ENCODE data around the gene PRLH.

The PRLH gene

DNA sequence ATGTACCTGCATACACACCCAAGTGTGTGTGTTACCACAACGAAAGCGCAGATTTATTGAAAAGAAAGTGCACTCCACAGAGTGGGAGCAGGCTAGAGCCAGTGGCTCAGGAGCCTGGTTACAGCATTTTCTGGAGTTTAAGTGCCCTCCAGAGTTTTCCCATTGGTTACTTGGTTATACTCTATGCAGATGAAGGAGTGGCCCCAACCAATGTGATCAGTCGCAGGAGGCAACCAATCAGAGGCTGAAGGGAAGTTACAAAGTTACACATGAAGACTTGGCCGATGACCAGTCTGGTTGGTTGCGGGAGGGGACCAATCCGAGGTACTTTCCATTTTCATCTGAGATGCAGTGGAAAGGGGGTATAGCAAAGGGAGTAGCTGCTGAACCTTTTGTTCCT lies 13.5 kb upstream of the PRLH start (continued):
- TF ChIP-seq, protein P1, sequence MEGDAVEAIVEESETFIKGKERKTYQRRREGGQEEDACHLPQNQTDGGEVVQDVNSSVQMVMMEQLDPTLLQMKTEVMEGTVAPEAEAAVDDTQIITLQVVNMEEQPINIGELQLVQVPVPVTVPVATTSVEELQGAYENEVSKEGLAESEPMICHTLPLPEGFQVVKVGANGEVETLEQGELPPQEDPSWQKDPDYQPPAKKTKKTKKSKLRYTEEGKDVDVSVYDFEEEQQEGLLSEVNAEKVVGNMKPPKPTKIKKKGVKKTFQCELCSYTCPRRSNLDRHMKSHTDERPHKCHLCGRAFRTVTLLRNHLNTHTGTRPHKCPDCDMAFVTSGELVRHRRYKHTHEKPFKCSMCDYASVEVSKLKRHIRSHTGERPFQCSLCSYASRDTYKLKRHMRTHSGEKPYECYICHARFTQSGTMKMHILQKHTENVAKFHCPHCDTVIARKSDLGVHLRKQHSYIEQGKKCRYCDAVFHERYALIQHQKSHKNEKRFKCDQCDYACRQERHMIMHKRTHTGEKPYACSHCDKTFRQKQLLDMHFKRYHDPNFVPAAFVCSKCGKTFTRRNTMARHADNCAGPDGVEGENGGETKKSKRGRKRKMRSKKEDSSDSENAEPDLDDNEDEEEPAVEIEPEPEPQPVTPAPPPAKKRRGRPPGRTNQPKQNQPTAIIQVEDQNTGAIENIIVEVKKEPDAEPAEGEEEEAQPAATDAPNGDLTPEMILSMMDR (tag by site-specific recombination; IDR thresholded peaks at IDR 0.05) = no peak
- TF ChIP-seq ZNF416 (tag by site-specific recombination; IDR thresholded peaks at IDR 0.05) = no peak
- no peak for TF ChIP-seq SCRT1 (tag by site-specific recombination; IDR thresholded peaks at IDR 0.05; ENCODE audit: borderline replicate concordance)
- no peak for TF ChIP-seq HOXA7 (CRISPR knock-in tag; IDR thresholded peaks at IDR 0.05; ENCODE audit: borderline replicate concordance)

DNA sequence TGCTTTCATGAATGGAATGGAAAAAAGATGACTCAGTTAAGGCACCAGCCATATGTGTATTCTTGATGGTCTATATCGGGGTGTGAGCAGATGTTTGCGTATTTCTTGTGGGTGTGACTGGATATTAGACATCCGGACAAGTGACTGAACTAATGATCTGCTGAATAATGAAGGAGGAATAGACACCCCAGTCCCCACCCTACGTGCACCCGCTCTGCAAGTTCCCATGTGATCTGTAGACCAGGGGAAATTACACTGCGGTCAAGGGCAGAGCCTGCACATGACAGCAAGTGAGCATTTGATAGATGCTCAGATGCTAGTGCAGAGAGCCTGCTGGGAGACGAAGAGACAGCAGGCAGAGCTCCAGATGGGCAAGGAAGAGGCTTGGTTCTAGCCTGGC lies 12.4 kb upstream of the PRLH start:
- POLR2A ChIA-PET = no interaction called here
- TF ChIP-seq ZNF549 (tag by site-specific recombination; IDR thresholded peaks at IDR 0.05) (no peak), ZSCAN16 (tag by site-specific recombination; IDR thresholded peaks at IDR 0.05) (no peak), ZNF621 (tag by site-specific recombination; IDR thresholded peaks at IDR 0.05) (no peak), MZF1 (tag by site-specific recombination; IDR thresholded peaks at IDR 0.05; ENCODE audit: borderline replicate concordance) (no peak), ZFP41 (tag by site-specific recombination; IDR thresholded peaks at IDR 0.05; ENCODE audit: borderline replicate concordance) (no peak)
- Histone ChIP-seq H3K4me1 (ENCODE audit: control insufficient read depth, insufficient read depth, low read length) (no peaks in the 10 kb centered on the region), H3K27ac (ENCODE audit: extremely low read depth, low read depth, low read length) (no peak overlapping the region), H3K4me3 (ENCODE audit: low read depth, low read length) (no peak overlapping the region), H3K9me3 (ENCODE audit: control insufficient read depth, insufficient read depth, low read depth, low read length) (no peaks in the 10 kb centered on the region), H3K36me3 (ENCODE audit: control insufficient read depth in 2 of 2, insufficient read depth in 1 of 2, low read length in 2 of 2) (no peaks in the 10 kb centered on the region)
- CTCF ChIA-PET = interaction anchor here (0.9 kb wide), 1 partner anchor 41 kb away, joined by 3 read pairs; no protein-coding TSS in a partner anchor

DNA sequence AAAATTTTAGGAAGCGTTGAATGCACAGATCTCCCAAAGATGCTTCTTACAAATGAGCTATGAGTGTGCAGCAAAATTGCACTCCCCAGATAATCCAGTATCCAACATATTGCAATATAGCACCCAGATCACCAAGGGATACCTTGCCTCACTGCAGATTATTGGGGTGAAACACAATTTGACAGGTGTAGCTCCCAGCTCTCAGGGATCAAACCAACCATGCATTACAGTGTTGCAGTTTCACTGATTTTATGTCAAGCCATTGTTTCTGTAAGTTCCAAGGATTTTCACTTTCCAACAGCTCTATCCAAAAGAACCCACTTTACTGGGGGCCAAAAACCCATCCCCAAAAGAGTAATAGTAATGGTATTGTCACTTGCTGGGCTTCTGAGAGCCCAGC lies 10.8 kb upstream of the PRLH start:
- no peaks in the 10 kb centered on the region for H3K9me3 ChIP-seq (ENCODE audit: control insufficient read depth, insufficient read depth, low read depth, low read length)
- no peak overlapping the region for H3K4me3 ChIP-seq (ENCODE audit: low read depth, low read length)
- H3K36me3 ChIP-seq (ENCODE audit: control insufficient read depth in 2 of 2, insufficient read depth in 1 of 2, low read length in 2 of 2) = no peaks in the 10 kb centered on the region
- H3K4me1 ChIP-seq (ENCODE audit: control insufficient read depth, insufficient read depth, low read length) = no peaks in the 10 kb centered on the region
- TF ChIP-seq ZFP41 (tag by site-specific recombination; IDR thresholded peaks at IDR 0.05; ENCODE audit: borderline replicate concordance) = no peak
- TF ChIP-seq SETDB1 (IDR thresholded peaks at IDR 0.05; ENCODE audit: insufficient read length, low read length) = peak; percentile 52
- ChIA-PET CTCF (interaction anchor here (1.7 to 3.8 kb wide), 2 partner anchors 16 to 43 kb away, joined by 9 to 30 read pairs; no protein-coding TSS in a partner anchor), POLR2A (no interaction called here)
- H3K27ac ChIP-seq (ENCODE audit: extremely low read depth, low read depth, low read length) = no peak overlapping the region

DNA sequence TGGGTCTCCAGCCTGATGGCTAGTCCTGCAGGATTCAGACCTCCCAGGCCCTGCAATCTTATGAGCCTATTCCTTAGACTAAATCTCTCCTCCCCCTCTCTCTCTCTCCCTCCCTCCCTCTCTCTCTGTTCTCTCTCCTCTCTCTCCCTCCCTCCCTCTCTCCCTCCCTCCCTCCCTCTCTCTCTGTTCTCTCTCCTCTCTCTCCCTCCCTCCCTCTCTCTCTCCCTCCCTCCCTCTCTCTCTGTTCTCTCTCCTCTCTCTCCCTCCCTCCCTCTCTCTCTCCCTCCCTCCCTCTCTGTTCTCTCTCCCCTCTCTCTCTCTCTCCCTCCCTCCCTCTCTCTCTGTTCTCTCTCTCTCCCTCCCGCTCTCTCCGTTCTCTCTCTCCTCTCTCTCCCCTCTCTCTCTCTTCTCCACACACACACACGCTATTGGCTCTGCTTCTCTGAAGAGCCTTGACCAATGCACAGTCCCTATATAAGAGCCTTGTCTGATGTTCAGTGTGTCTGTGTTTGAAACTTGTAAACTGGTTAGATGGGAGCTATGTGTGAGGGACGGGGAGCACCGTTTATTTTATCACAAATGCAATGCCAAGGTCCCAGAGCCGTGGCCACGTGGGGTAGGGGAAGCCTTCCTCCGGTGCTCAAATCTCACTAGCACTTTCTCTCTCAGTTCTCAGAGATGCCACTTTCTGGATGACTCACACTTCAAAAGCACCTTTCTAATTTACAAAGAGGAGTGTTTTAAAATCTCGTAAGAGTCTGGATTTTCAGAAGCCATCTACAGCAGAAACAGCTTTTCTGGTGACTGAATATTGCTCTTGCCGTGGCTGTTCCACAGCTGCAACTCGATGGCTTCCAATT lies 9.4 kb upstream of the PRLH start:
- Histone ChIP-seq H3K4me3 (ENCODE audit: low read depth, low read length) (no peak overlapping the region), H3K36me3 (ENCODE audit: control insufficient read depth in 2 of 2, insufficient read depth in 1 of 2, low read length in 2 of 2) (no peaks in the 10 kb centered on the region), H3K27ac (ENCODE audit: extremely low read depth, low read depth, low read length) (no peak overlapping the region), H3K9me3 (ENCODE audit: control insufficient read depth, insufficient read depth, low read depth, low read length) (no peaks in the 10 kb centered on the region), H3K4me1 (ENCODE audit: control insufficient read depth, insufficient read depth, low read length) (no peaks in the 10 kb centered on the region)
- TF ChIP-seq ZNF433 (tag by site-specific recombination; IDR thresholded peaks at IDR 0.05; ENCODE audit: low read depth) (no peak), ZNF423 (tag by site-specific recombination; IDR thresholded peaks at IDR 0.05) (no peak), ZNF777 (tag by site-specific recombination; IDR thresholded peaks at IDR 0.05; ENCODE audit: borderline replicate concordance) (no peak), HOXA7 (CRISPR knock-in tag; IDR thresholded peaks at IDR 0.05; ENCODE audit: borderline replicate concordance) (no peak), ZNF843 (tag by site-specific recombination; IDR thresholded peaks at IDR 0.05) (no peak), ZNF623 (tag by site-specific recombination; IDR thresholded peaks at IDR 0.05) (no peak), ZNF596 (tag by site-specific recombination; IDR thresholded peaks at IDR 0.05) (peak; percentile 72)
- TF ChIP-seq, protein P2, sequence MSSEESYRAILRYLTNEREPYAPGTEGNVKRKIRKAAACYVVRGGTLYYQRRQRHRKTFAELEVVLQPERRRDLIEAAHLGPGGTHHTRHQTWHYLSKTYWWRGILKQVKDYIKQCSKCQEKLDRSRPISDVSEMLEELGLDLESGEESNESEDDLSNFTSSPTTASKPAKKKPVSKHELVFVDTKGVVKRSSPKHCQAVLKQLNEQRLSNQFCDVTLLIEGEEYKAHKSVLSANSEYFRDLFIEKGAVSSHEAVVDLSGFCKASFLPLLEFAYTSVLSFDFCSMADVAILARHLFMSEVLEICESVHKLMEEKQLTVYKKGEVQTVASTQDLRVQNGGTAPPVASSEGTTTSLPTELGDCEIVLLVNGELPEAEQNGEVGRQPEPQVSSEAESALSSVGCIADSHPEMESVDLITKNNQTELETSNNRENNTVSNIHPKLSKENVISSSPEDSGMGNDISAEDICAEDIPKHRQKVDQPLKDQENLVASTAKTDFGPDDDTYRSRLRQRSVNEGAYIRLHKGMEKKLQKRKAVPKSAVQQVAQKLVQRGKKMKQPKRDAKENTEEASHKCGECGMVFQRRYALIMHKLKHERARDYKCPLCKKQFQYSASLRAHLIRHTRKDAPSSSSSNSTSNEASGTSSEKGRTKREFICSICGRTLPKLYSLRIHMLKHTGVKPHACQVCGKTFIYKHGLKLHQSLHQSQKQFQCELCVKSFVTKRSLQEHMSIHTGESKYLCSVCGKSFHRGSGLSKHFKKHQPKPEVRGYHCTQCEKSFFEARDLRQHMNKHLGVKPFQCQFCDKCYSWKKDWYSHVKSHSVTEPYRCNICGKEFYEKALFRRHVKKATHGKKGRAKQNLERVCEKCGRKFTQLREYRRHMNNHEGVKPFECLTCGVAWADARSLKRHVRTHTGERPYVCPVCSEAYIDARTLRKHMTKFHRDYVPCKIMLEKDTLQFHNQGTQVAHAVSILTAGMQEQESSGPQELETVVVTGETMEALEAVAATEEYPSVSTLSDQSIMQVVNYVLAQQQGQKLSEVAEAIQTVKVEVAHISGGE (tag by site-specific recombination; conservative IDR thresholded peaks at IDR 0.05; ENCODE audit: low read depth) = no peak
- ChIA-PET CTCF (interaction anchor here (0.6 to 3.8 kb wide), 4 partner anchors 15 to 234 kb away, joined by 4 to 30 read pairs (median 9); no protein-coding TSS in a partner anchor), POLR2A (no interaction called here)

All from HEK293 (cell line).